Transverse colon (tissue), 4 donors: Measurements from ENCODE around the gene MAPK12. TPM values are rescaled to one million over a fixed set of nuclear protein-coding genes. Genes with fewer than 3 reads are reported as not detected.

Experiments used
- DNase-seq: peaks from one replicate; pipeline ENCODE4 v3.0.0-alpha.2; 2019
- H3K27ac ChIP-seq, 4 donors: fragments of 200-600 bp; sonication (generic); 2 replicates each; pipeline ENCODE4 v1.5.1; 2016 to 2018; ENCODE audit warnings: inconsistent platforms in 4 of 4
- H3K27me3 ChIP-seq: fragments of 200-600 bp; sonication (generic); 2 replicates; pipeline ENCODE4 v1.5.1; 2017; ENCODE audit warnings: inconsistent platforms
- H3K36me3 ChIP-seq, 4 donors: fragments of 200-600 bp; sonication (generic); 2 replicates each; pipeline ENCODE4 v1.5.1; 2017 to 2019; ENCODE audit warnings: inconsistent platforms in 4 of 4
- H3K4me1 ChIP-seq, 4 donors: fragments of 200-600 bp; sonication (generic); 2 replicates each; pipeline ENCODE4 v1.5.1; 2017 to 2020; ENCODE audit warnings: inconsistent platforms in 4 of 4
- H3K4me3 ChIP-seq, 4 donors: fragments of 200-600 bp; sonication (generic); 1 replicate in 1 of 4; 2 replicates in 3 of 4; pipeline versions ENCODE4 v1.5.1 to v1.6.1; 2017 to 2019; ENCODE audit warnings: inconsistent platforms in 4 of 4
- H3K9me3 ChIP-seq, 2 donors: fragments of 200-600 bp; sonication (generic); 2 replicates each; pipeline ENCODE4 v1.5.1; 2017 to 2019; ENCODE audit warnings: inconsistent platforms in 2 of 2
- EP300 ChIP-seq: sonication (generic); formaldehyde crosslinking; IDR thresholded peaks from one replicate; pipeline ENCODE4 v1.6.1; 2017; ENCODE audit warnings: antibody characterized with exemption, low read depth
- POLR2A ChIP-seq: fragments of 450-650 bp; IDR thresholded peaks from one replicate; pipeline ENCODE4 v1.6.1; 2016; ENCODE audit warnings: antibody characterized with exemption, mild to moderate bottlenecking, moderate library complexity
- POLR2AphosphoS5 ChIP-seq, 3 donors: sonication (generic); formaldehyde crosslinking; IDR thresholded peaks; one replicate each; pipeline ENCODE4 v1.6.1; 2016; ENCODE audit warnings: antibody characterized with exemption in 3 of 3
- WGBS, 2 donors: methylation state at CpG; one replicate each; pipeline ENCODE4 v1.1.5; 2018; ENCODE audit warnings: low coverage in 1 of 2; 5-methylcytosine and 5-hydroxymethylcytosine counted together
- in situ Hi-C, 4 donors: fragments of 200-750 bp; cut with MboI; loops; one replicate each; pipeline versions ENCODE4 v1.15.0 to v1.15.1; 2017; ENCODE audit warnings: low sequenced_read_pairs in 3 of 4, low pct_ligation_motif_present in 1 of 4, low pct_unique_long_range_greater_than_20kb in 1 of 4
- intact Hi-C: fragments of 100-400 bp; cut with DNase I; formaldehyde crosslinking; loops from one replicate; pipeline ENCODE4 v1.15.1; 2023; ENCODE audit warnings: low total_unique reads
- total RNA-seq, 4 donors: library from RNA; depleted of rRNA; stranded (reverse); fragments of >200 nt; gene quantifications; one replicate each; pipeline ENCODE4 v1.1.0, GENCODE V29; 2016
- TF ChIP-seq, protein P1 (sequence below), 5 experiments: fragments of 200-600 bp in 3 of 5; fragments of 450-650 bp in 2 of 5; sonication (generic) in 3 of 5; IDR thresholded peaks; 1 replicate in 2 of 5; 2 replicates in 3 of 5; pipeline ENCODE4 v1.5.1; 2016 to 2017; ENCODE audit warnings: antibody characterized with exemption in 5 of 5, inconsistent platforms in 3 of 5, mild to moderate bottlenecking in 2 of 5, moderate library complexity in 1 of 5

The MAPK12 gene
- total RNA-seq, 4 donors from 2014 or later: 1.1 to 9.4 (median 3.3) TPM

DNA sequence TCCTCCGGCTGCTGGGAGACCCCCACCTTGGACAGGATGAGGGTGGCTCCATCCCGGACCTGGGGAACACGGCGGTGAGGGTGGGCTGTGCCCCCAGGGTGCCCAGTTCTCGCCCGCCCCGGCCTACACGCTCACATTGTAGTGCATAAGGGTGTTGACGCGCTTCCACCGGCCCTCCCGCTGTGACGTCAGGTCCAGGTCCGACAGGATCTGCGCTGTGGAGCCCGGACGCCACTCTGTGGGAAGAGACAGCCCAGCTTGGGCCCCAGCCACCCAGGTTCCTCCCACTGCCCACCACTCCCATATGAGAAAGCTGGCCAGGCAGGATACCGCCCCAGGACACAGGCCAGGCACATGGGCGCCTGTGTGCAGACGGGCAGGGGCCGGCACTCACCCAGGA is 17.0 kb upstream of the MAPK12 start:
- Histone ChIP-seq H3K27me3 (no peaks in the 10 kb centered on the region), H3K4me1 (no peaks in the 10 kb centered on the region), H3K27ac (no peak overlapping the region), H3K4me3 (no peak overlapping the region), H3K36me3 (peaks cover 0 to 52% (median 22%) of the 10 kb centered on the region in 4 donors), H3K9me3 (no peaks in the 10 kb centered on the region)
- intact Hi-C loops: loop anchor here (5.0 kb wide), 1 partner anchor 49 kb away; the partner anchor contains the start of gene DENND6B
- WGBS, 2 donors: 96% methylated on average over 21 of the region's 21 CpGs; no CpG with 5 or more reads in 1 of the 2 donors
- TF ChIP-seq POLR2AphosphoS5 (IDR thresholded peaks at IDR 0.05) (no peak), EP300 (no peak), POLR2A (no peak)
- TF ChIP-seq, protein P1, sequence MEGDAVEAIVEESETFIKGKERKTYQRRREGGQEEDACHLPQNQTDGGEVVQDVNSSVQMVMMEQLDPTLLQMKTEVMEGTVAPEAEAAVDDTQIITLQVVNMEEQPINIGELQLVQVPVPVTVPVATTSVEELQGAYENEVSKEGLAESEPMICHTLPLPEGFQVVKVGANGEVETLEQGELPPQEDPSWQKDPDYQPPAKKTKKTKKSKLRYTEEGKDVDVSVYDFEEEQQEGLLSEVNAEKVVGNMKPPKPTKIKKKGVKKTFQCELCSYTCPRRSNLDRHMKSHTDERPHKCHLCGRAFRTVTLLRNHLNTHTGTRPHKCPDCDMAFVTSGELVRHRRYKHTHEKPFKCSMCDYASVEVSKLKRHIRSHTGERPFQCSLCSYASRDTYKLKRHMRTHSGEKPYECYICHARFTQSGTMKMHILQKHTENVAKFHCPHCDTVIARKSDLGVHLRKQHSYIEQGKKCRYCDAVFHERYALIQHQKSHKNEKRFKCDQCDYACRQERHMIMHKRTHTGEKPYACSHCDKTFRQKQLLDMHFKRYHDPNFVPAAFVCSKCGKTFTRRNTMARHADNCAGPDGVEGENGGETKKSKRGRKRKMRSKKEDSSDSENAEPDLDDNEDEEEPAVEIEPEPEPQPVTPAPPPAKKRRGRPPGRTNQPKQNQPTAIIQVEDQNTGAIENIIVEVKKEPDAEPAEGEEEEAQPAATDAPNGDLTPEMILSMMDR (IDR thresholded peaks at IDR 0.05): no peak
- DNase-seq: no peak
- in situ Hi-C loops: loop anchor here in 2 of 4 donors (5.0 to 10.0 kb wide), 2 partner anchors 49 to 56 kb away; partner anchors contain the start of gene DENND6B (in 1 of the 2)

DNA sequence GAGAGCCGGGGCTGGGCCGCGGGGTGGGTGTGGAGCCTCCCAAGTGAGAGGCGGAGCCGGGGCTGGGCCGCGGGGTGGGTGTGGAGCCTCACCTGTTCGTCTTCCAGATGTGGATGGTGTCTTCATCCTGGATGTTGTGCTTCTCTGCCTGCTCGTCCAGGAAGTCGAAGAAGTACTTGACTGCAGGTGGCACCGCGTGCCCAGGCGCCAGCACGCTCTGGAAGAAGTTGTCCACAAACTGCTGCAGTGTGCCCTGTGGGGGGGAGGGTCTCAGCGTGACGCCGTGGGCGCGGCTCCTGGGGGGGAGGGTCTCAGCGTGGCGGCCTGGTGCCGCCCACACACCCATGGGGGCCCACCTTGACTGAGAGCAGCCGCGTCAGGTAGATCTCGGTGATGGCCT is 16.3 kb upstream of the MAPK12 start:
- WGBS, 2 donors: 81% methylated on average over 24 of the region's 25 CpGs; no CpG with 5 or more reads in 1 of the 2 donors

DNA sequence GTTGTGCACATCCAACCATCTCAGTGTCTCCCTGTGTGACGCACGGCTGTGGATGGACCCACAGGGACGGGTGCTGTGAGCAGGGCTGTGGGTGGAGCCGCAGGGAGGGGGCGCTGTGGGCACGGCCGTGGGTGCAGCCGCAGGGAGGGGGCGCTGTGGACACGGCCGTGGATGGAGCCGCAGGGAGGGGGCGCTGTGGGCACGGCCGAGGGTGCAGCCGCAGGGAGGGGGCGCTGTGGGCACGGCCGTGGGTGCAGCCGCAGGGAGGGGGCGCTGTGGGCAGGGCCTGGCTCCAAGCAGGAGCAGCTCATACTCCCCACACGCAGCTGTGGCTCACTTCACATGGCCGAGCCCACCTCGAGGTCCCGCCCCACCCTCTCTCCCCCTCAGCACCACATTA is 14.7 kb upstream of the MAPK12 start:
- Histone ChIP-seq H3K4me3 (no peak overlapping the region), H3K36me3 (peaks cover 0 to 32% (median 15%) of the 10 kb centered on the region in 4 donors), H3K27me3 (peaks cover 11% of the 10 kb centered on the region), H3K9me3 (no peaks in the 10 kb centered on the region), H3K27ac (peak overlapping the region in 1 of 4 donors; percentile 40), H3K4me1 (peaks cover 10 to 12% (median 11%) of the 10 kb centered on the region in 4 donors)
- WGBS, 2 donors: 32% methylated on average over 21 of the region's 25 CpGs; no CpG with 5 or more reads in 1 of the 2 donors
- intact Hi-C loops: loop anchor here (5.0 kb wide), 1 partner anchor 51 kb away; the partner anchor contains the start of gene DENND6B
- TF ChIP-seq, protein P1 (IDR thresholded peaks at IDR 0.05): peak; percentile 9 to 74 (median 54)
- TF ChIP-seq POLR2A: no peak
- no peak for TF ChIP-seq POLR2AphosphoS5 (IDR thresholded peaks at IDR 0.05)
- peak; percentile 81 for DNase-seq
- in situ Hi-C loops: loop anchor here in 2 of 4 donors (5.0 to 10.0 kb wide), 2 partner anchors 51 to 59 kb away; partner anchors contain the start of gene DENND6B (in 1 of the 2)

More for the DNA sequence above, 16.3 kb upstream of the MAPK12 start:
- intact Hi-C loops: loop anchor here (5.0 kb wide), 1 partner anchor 50 kb away; the partner anchor contains the start of gene DENND6B
- H3K27ac ChIP-seq: no peak overlapping the region
- H3K4me3 ChIP-seq: no peak overlapping the region
- H3K27me3 ChIP-seq: no peaks in the 10 kb centered on the region
- H3K36me3 ChIP-seq: peaks cover 0 to 47% (median 20%) of the 10 kb centered on the region in 4 donors
- no peak for TF ChIP-seq POLR2A
- TF ChIP-seq, protein P1 (IDR thresholded peaks at IDR 0.05): no peak
- DNase-seq: no peak
- no peaks in the 10 kb centered on the region for H3K4me1 ChIP-seq
- in situ Hi-C loops: loop anchor here in 2 of 4 donors (5.0 to 10.0 kb wide), 2 partner anchors 50 to 57 kb away; partner anchors contain the start of gene DENND6B (in 1 of the 2)
- no peaks in the 10 kb centered on the region for H3K9me3 ChIP-seq

DNA sequence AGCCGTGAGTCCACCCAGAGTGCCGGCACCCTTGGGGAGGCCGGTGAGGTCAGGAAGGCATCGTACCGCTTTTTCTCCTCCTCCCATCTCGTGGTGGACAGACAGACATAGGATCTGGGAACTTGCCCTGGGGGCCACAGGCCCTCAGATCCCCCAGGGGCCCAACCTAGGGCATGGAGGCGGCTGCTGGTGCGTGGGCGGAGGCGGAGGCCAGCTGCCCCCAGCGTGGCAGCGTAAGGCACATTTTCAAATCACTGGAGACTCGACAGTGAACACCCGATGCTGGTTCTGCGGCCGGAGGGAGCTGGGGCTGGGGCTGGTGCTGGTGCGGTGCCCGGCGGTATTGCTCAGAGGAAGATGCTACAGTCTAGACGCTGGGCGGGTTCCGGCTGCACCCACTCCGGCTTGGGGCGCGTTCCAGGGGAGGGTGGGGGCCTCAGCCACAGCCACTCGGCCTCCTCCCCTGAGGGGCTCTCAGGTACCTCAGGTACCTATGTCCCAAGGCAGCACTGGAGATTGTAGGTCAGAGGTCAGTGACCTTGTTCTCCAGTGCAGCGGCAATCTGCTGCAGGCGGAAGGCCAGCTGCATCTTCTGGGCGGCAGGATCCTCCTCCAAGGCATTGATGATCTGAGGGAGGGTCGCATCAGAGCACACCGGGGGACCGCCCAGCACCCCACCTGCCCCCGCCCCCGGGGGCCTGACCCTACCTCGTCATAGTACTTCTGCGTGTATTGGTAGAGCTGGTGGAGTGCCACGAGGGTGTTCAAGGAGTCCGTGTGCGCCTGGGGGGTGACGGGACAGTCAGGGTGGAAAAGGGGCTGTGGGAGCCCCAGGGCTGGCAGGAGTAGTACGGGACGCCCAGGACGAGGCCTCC is 13.9 kb upstream of the MAPK12 start:
- no peak for DNase-seq
- Histone ChIP-seq H3K27ac (no peak overlapping the region), H3K27me3 (peaks cover 18% of the 10 kb centered on the region), H3K4me3 (no peak overlapping the region), H3K9me3 (no peaks in the 10 kb centered on the region), H3K4me1 (peaks cover 18 to 19% (median 19%) of the 10 kb centered on the region in 4 donors), H3K36me3 (peaks cover 0 to 26% (median 12%) of the 10 kb centered on the region in 4 donors)
- TF ChIP-seq EP300: no peak
- TF ChIP-seq, protein P1 (IDR thresholded peaks at IDR 0.05): no peak
- no peak for TF ChIP-seq POLR2A
- TF ChIP-seq POLR2AphosphoS5 (IDR thresholded peaks at IDR 0.05): no peak
- intact Hi-C loops: loop anchor here (5.0 kb wide), 1 partner anchor 52 kb away; the partner anchor contains the start of gene DENND6B
- WGBS, 2 donors: 88 to 100% methylated on average over 4 to 39 of the region's 43 CpGs
- in situ Hi-C loops: loop anchor here in 2 of 4 donors (5.0 to 10.0 kb wide), 2 partner anchors 52 to 59 kb away; partner anchors contain the start of gene DENND6B (in 1 of the 2)
